Loucy (cell line): ENCODE results near the gene GPC1.

Experiments
- H2AFZ ChIP-seq: fragments of 200-600 bp; sonication (generic); 2 replicates; pipeline ENCODE4 v1.6.0; 2016; ENCODE audit warnings: antibody characterized with exemption, mild to moderate bottlenecking, low read length, moderate library complexity
- H3F3A ChIP-seq: fragments of 200-600 bp; 2 replicates; pipeline ENCODE4 v1.6.0; 2016; ENCODE audit warnings: antibody characterized with exemption, low read depth, mild to moderate bottlenecking
- H3K27me3 ChIP-seq: fragments of 200-600 bp; sonication (generic); 2 replicates; pipeline ENCODE4 v1.6.1; 2014; ENCODE audit warnings: low read length, mild to moderate bottlenecking; ENCODE audit not compliant: insufficient read depth, poor library complexity, severe bottlenecking
- H3K36me3 ChIP-seq: fragments of 200-600 bp; sonication (generic); 2 replicates; pipeline ENCODE4 v1.6.1; 2016; ENCODE audit warnings: low read length; ENCODE audit not compliant: insufficient read depth
- H3K4me1 ChIP-seq: fragments of 200-600 bp; sonication (generic); 2 replicates; pipeline ENCODE4 v1.5.1; 2014; ENCODE audit warnings: low read length, mild to moderate bottlenecking; ENCODE audit not compliant: insufficient read depth, poor library complexity, severe bottlenecking
- H3K4me2 ChIP-seq: fragments of 200-600 bp; sonication (generic); 2 replicates; pipeline ENCODE4 v1.6.0; 2014; ENCODE audit warnings: antibody characterized with exemption, low read length, low read depth, mild to moderate bottlenecking; ENCODE audit not compliant: poor library complexity, severe bottlenecking
- H3K4me3 ChIP-seq: fragments of 200-600 bp; sonication (generic); 2 replicates; pipeline ENCODE4 v1.5.1; 2014; ENCODE audit warnings: low read length, mild to moderate bottlenecking, mixed read lengths; ENCODE audit not compliant: poor library complexity, severe bottlenecking
- H3K79me2 ChIP-seq: fragments of 200-600 bp; sonication (generic); 2 replicates; pipeline ENCODE4 v1.6.1; 2014; ENCODE audit warnings: low read length; ENCODE audit not compliant: insufficient read depth
- H3K9ac ChIP-seq: fragments of 200-600 bp; sonication (generic); 2 replicates; pipeline ENCODE4 v1.6.0; 2014; ENCODE audit warnings: mild to moderate bottlenecking, low read depth, low read length, moderate library complexity; ENCODE audit not compliant: poor library complexity, severe bottlenecking
- H3K9me2 ChIP-seq: fragments of 200-600 bp; sonication (generic); replicated peaks from 2 replicates; pipeline ENCODE4 v1.6.1; 2016; ENCODE audit warnings: low read depth, low read length, mixed read lengths
- H3K9me3 ChIP-seq: fragments of 200-600 bp; sonication (generic); 2 replicates; pipeline ENCODE4 v1.6.1; 2014; ENCODE audit warnings: mild to moderate bottlenecking, antibody characterized with exemption, low read length, low read depth; ENCODE audit not compliant: insufficient read depth
- H4K20me1 ChIP-seq: fragments of 200-600 bp; sonication (generic); 2 replicates; pipeline ENCODE4 v1.6.0; 2014; ENCODE audit warnings: antibody characterized with exemption, low read length, mild to moderate bottlenecking; ENCODE audit not compliant: insufficient read depth, poor library complexity, severe bottlenecking
- EZH2phosphoT487 ChIP-seq: fragments of 200-600 bp; IDR thresholded peaks from 2 replicates; pipeline ENCODE4 v1.6.1; 2018; ENCODE audit warnings: antibody characterized with exemption, mild to moderate bottlenecking, moderate library complexity, borderline replicate concordance
- TF ChIP-seq, protein P1 (sequence below): fragments of 200-600 bp; sonication (generic); conservative IDR thresholded peaks from 2 replicates; pipeline ENCODE4 v1.5.1; 2014; ENCODE audit warnings: mild to moderate bottlenecking, antibody characterized with exemption, low read length

The GPC1 gene

GRCh38 chr2:240396623-240397541 is 38.6 kb upstream of the GPC1 start:
- Histone ChIP-seq H3K36me3 (no peaks in the 10 kb centered on the region), H3K79me2 (peaks cover under 1% of the 10 kb centered on the region; the same call in 1 of the 2 replicates), H3K4me2 (no peak overlapping the region), H3K27me3 (no peaks in the 10 kb centered on the region), H2AFZ (no peak overlapping the region), H3F3A (no peaks in the 10 kb centered on the region), H3K9ac (no peak overlapping the region), H3K9me3 (no peaks in the 10 kb centered on the region), H3K4me1 (peaks cover 14% of the 10 kb centered on the region), H3K9me2 (no peaks in the 10 kb centered on the region), H3K4me3 (no peak overlapping the region), H4K20me1 (no peaks in the 10 kb centered on the region)
- TF ChIP-seq, protein P1, sequence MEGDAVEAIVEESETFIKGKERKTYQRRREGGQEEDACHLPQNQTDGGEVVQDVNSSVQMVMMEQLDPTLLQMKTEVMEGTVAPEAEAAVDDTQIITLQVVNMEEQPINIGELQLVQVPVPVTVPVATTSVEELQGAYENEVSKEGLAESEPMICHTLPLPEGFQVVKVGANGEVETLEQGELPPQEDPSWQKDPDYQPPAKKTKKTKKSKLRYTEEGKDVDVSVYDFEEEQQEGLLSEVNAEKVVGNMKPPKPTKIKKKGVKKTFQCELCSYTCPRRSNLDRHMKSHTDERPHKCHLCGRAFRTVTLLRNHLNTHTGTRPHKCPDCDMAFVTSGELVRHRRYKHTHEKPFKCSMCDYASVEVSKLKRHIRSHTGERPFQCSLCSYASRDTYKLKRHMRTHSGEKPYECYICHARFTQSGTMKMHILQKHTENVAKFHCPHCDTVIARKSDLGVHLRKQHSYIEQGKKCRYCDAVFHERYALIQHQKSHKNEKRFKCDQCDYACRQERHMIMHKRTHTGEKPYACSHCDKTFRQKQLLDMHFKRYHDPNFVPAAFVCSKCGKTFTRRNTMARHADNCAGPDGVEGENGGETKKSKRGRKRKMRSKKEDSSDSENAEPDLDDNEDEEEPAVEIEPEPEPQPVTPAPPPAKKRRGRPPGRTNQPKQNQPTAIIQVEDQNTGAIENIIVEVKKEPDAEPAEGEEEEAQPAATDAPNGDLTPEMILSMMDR = no peak
- TF ChIP-seq EZH2phosphoT487 = no peak

DNA sequence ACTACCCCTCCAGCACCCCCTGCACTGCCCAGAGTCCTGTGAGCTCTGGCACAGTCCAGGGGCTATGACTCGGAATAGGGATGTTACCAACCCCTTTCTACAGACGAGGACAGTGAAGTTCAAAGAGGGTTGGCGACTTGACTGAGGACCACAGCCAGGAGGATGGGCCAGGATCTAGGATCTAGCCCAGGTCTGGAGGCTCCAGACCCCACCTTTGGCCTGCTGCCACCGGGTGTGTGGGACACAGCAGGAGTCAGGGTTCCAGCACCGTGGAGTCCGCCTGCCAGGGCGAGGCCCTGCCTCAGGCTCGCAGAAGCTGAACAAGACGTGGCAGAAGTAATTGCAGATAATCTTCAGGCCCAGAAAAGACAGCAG is 37.9 kb upstream of the GPC1 start:
- Histone ChIP-seq H3K79me2 (no peaks in the 10 kb centered on the region), H3K9me2 (no peaks in the 10 kb centered on the region), H4K20me1 (no peaks in the 10 kb centered on the region), H3K4me3 (no peak overlapping the region), H2AFZ (no peak overlapping the region), H3K4me2 (no peak overlapping the region), H3K9ac (no peak overlapping the region), H3K4me1 (peaks cover 8% of the 10 kb centered on the region), H3K9me3 (no peaks in the 10 kb centered on the region), H3F3A (no peaks in the 10 kb centered on the region), H3K36me3 (no peaks in the 10 kb centered on the region), H3K27me3 (no peaks in the 10 kb centered on the region)
- TF ChIP-seq EZH2phosphoT487 = no peak
- TF ChIP-seq, protein P1 = no peak

- no peaks in the 10 kb centered on the region for H3K36me3 ChIP-seq
- H3K4me2 ChIP-seq = no peak overlapping the region
- H3K9me3 ChIP-seq = no peaks in the 10 kb centered on the region
- H3F3A ChIP-seq = no peaks in the 10 kb centered on the region
- no peak overlapping the region for H2AFZ ChIP-seq
- H3K4me1 ChIP-seq = peaks cover 3% of the 10 kb centered on the region
- TF ChIP-seq, protein P1 = no peak
- no peak for TF ChIP-seq EZH2phosphoT487
- H3K79me2 ChIP-seq = no peaks in the 10 kb centered on the region
- no peaks in the 10 kb centered on the region for H3K27me3 ChIP-seq
- H4K20me1 ChIP-seq = no peaks in the 10 kb centered on the region
- H3K4me3 ChIP-seq = no peak overlapping the region
- no peaks in the 10 kb centered on the region for H3K9me2 ChIP-seq
- H3K9ac ChIP-seq = no peak overlapping the region
Measured at GRCh38 chr2:240397924-240398645, 37.4 kb upstream of the GPC1 start.
